ENCODE measurements around the gene TMEM140.

The TMEM140 gene

DNA sequence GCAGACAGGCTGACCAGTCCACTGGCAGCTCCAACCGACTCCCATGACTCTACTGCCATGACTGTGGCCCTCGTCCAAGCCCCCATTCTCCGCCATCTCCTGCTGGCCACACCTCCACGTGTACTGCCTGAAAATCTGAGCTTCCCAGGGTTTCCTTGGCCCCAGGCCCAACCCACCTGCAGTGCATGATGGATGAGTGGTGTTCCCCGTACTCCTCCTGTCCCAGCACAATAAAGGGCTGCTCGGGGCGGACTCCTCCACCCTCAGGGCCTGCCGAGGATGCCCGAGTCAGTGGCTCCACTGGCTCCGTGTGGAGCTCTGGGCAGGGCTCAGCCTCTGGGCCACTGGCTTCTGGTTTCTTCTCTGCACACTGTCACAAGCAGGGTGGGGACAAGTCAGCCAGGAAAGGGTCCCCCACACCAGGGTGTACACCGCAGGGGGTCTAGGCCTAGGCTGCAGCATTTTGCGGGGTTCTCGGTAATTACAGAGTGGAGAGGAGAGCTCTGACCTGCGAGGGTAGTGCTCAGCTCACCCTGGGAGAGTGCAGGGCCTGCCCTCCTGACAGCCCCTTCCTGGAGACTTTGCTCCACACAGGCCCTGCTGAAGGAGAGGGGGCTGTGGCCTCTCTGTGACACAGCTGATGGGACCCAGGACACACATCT, 48.2 kb downstream of the TMEM140 start:
- FAIRE-seq (no peak), DNase-seq (ENCODE audit: insufficient read length, low spot score) (no peak)
- no peak for TF ChIP-seq TAF1 (IDR thresholded peaks at IDR 0.05; ENCODE audit: low read depth, low read length)
- no peak for TF ChIP-seq POU2F2 (IDR thresholded peaks at IDR 0.05; ENCODE audit: low read depth, low read length)
- TF ChIP-seq PAX5 (IDR thresholded peaks at IDR 0.05; ENCODE audit: insufficient read depth, low read length, severe bottlenecking) = no peak
- no peak for TF ChIP-seq SPI1 (IDR thresholded peaks at IDR 0.05; ENCODE audit: low read depth, low read length)
- TF ChIP-seq POLR2A (IDR thresholded peaks at IDR 0.05; ENCODE audit: low read depth, low read length) = no peak
- TF ChIP-seq POLR2AphosphoS5 (IDR thresholded peaks at IDR 0.05; ENCODE audit: low read depth, low read length) = no peak

DNA sequence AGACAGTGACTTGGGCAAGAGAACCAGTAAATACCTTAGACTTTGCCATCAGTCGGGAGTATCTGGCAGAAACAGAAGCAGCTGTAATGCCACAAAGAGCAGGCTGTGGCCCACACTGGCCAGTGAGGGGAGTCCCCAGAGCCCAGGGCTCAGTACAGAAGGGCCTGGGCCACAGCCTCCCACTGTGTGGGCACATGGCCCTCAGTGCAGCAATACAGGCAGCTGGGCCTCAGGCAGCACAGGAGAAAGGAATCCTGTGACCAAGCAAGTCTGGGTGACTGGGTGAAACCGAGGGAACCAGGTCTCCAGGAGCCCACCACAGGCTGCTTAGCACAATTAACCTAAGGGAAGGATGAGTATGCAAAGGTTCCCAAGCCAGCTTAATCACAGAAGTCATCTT, 49.5 kb downstream of the TMEM140 start:
- DNase-seq (ENCODE audit: insufficient read length, low spot score) (no peak), FAIRE-seq (no peak)
- TF ChIP-seq TAF1 (IDR thresholded peaks at IDR 0.05; ENCODE audit: low read depth, low read length) (no peak), PAX5 (IDR thresholded peaks at IDR 0.05; ENCODE audit: insufficient read depth, low read length, severe bottlenecking) (no peak), POU2F2 (IDR thresholded peaks at IDR 0.05; ENCODE audit: low read depth, low read length) (no peak), POLR2AphosphoS5 (IDR thresholded peaks at IDR 0.05; ENCODE audit: low read depth, low read length) (no peak), POLR2A (IDR thresholded peaks at IDR 0.05; ENCODE audit: low read depth, low read length) (no peak), SPI1 (IDR thresholded peaks at IDR 0.05; ENCODE audit: low read depth, low read length) (no peak)

GRCh38 chr7:135197906-135198655, 50.2 kb downstream of the TMEM140 start:
- FAIRE-seq (no peak), DNase-seq (ENCODE audit: insufficient read length, low spot score) (no peak)
- TF ChIP-seq POU2F2 (IDR thresholded peaks at IDR 0.05; ENCODE audit: low read depth, low read length) (no peak), POLR2A (IDR thresholded peaks at IDR 0.05; ENCODE audit: low read depth, low read length) (no peak), TAF1 (IDR thresholded peaks at IDR 0.05; ENCODE audit: low read depth, low read length) (no peak), POLR2AphosphoS5 (IDR thresholded peaks at IDR 0.05; ENCODE audit: low read depth, low read length) (no peak), SPI1 (IDR thresholded peaks at IDR 0.05; ENCODE audit: low read depth, low read length) (no peak), PAX5 (IDR thresholded peaks at IDR 0.05; ENCODE audit: insufficient read depth, low read length, severe bottlenecking) (no peak)

- FAIRE-seq (no peak), DNase-seq (ENCODE audit: insufficient read length, low spot score) (no peak)
- TF ChIP-seq SPI1 (IDR thresholded peaks at IDR 0.05; ENCODE audit: low read depth, low read length) (peak; percentile 41; the same call in 1 of the 2 replicates), POLR2A (IDR thresholded peaks at IDR 0.05; ENCODE audit: low read depth, low read length) (no peak)
These were observed 51.6 kb downstream of the TMEM140 start for GRCh38 chr7:135199439-135199838.

DNA sequence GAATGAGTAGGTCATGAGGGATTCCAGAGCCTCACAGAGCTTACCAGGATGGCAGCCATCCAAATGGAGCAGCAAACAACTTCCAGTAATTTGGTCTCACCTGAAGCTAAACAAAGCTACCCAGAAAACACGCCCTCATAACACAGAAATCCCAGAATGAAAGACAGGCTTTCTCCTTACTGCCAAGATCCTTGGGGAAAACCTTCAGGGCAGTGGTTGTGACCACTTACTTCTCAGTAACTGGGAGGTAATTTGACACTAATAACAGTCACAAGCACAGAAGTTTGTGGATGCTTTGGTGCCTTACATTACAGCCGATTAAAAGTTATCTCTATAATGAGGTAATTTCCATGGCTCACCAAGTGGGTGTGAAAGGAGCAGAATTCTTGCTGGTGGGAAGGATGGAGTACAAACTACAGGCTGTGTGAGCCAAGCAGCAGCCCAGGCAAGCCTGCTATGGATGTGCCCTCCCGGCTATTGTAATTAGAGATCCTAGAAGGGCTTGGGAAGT, 53.0 kb downstream of the TMEM140 start:
- no peak for DNase-seq (ENCODE audit: insufficient read length, low spot score)
- no peak for TF ChIP-seq POLR2A (IDR thresholded peaks at IDR 0.05; ENCODE audit: low read depth, low read length)
- no peak for TF ChIP-seq POU2F2 (IDR thresholded peaks at IDR 0.05; ENCODE audit: low read depth, low read length)
- FAIRE-seq = no peak

- no peak for FAIRE-seq
- TF ChIP-seq POLR2A (IDR thresholded peaks at IDR 0.05; ENCODE audit: low read depth, low read length) (no peak), PAX5 (IDR thresholded peaks at IDR 0.05; ENCODE audit: insufficient read depth, low read length, severe bottlenecking) (no peak), POLR2AphosphoS5 (IDR thresholded peaks at IDR 0.05; ENCODE audit: low read depth, low read length) (no peak), SPI1 (IDR thresholded peaks at IDR 0.05; ENCODE audit: low read depth, low read length) (no peak), TAF1 (IDR thresholded peaks at IDR 0.05; ENCODE audit: low read depth, low read length) (no peak), POU2F2 (IDR thresholded peaks at IDR 0.05; ENCODE audit: low read depth, low read length) (no peak)
- no peak for DNase-seq (ENCODE audit: insufficient read length, low spot score)
These were observed 53.5 kb downstream of the TMEM140 start for GRCh38 chr7:135201350-135201749.

DNA sequence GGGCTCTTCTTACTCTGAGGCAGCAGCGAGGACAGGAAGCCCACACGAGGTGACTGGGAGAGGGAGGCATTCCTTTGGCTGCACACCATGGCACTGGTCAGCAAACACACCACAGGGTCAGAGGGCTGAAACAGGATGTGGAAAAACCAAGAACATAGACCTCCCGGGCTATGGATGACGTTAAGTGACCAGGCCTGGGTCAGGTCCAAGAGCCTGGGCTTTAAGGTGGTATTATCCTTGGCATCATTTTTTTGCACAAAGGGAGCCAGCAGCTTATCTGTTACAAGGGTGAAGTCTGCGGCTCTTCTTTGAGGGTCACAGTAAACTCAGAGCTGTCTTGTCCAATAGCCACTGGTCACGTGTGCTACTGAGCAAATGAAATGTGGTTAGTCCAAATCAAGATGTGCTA, 56.5 kb downstream of the TMEM140 start:
- TF ChIP-seq TAF1 (IDR thresholded peaks at IDR 0.05; ENCODE audit: low read depth, low read length) (no peak), POLR2AphosphoS5 (IDR thresholded peaks at IDR 0.05; ENCODE audit: low read depth, low read length) (no peak), SPI1 (IDR thresholded peaks at IDR 0.05; ENCODE audit: low read depth, low read length) (no peak), PAX5 (IDR thresholded peaks at IDR 0.05; ENCODE audit: insufficient read depth, low read length, severe bottlenecking) (no peak), POLR2A (IDR thresholded peaks at IDR 0.05; ENCODE audit: low read depth, low read length) (no peak), POU2F2 (IDR thresholded peaks at IDR 0.05; ENCODE audit: low read depth, low read length) (no peak)
- no peak for FAIRE-seq
- DNase-seq (ENCODE audit: insufficient read length, low spot score) = no peak

- FAIRE-seq (no peak), DNase-seq (ENCODE audit: insufficient read length, low spot score) (no peak)
- TF ChIP-seq POLR2AphosphoS5 (IDR thresholded peaks at IDR 0.05; ENCODE audit: low read depth, low read length) = no peak
- TF ChIP-seq POU2F2 (IDR thresholded peaks at IDR 0.05; ENCODE audit: low read depth, low read length) = no peak
- TF ChIP-seq TAF1 (IDR thresholded peaks at IDR 0.05; ENCODE audit: low read depth, low read length) = no peak
- TF ChIP-seq PAX5 (IDR thresholded peaks at IDR 0.05; ENCODE audit: insufficient read depth, low read length, severe bottlenecking) = no peak
- no peak for TF ChIP-seq SPI1 (IDR thresholded peaks at IDR 0.05; ENCODE audit: low read depth, low read length)
- no peak for TF ChIP-seq POLR2A (IDR thresholded peaks at IDR 0.05; ENCODE audit: low read depth, low read length)
These were observed 57.0 kb downstream of the TMEM140 start for GRCh38 chr7:135204876-135205275.

DNA sequence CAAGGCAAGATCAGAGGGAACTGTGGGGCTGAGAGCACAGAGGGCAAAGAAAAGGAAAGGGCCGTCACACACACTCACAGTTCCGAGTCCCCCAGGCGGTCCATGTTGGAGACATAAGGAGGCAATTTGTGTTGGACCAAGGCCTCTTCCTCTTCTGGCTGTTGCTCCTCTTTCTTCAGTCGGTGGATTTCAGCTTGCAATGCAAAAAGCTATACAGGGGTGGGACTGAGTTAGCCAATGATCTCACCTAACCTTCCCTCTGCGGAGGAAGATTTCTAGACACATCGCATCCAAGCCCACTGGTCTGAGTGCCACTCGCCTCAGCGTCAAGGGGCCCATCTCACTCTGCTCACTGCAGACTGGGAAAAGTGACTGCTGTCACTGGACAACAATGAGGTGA, 58.0 kb downstream of the TMEM140 start:
- TF ChIP-seq TAF1 (IDR thresholded peaks at IDR 0.05; ENCODE audit: low read depth, low read length) (no peak), PAX5 (IDR thresholded peaks at IDR 0.05; ENCODE audit: insufficient read depth, low read length, severe bottlenecking) (no peak), POLR2A (IDR thresholded peaks at IDR 0.05; ENCODE audit: low read depth, low read length) (no peak)
- DNase-seq (ENCODE audit: insufficient read length, low spot score) = no peak
- no peak for FAIRE-seq

DNA sequence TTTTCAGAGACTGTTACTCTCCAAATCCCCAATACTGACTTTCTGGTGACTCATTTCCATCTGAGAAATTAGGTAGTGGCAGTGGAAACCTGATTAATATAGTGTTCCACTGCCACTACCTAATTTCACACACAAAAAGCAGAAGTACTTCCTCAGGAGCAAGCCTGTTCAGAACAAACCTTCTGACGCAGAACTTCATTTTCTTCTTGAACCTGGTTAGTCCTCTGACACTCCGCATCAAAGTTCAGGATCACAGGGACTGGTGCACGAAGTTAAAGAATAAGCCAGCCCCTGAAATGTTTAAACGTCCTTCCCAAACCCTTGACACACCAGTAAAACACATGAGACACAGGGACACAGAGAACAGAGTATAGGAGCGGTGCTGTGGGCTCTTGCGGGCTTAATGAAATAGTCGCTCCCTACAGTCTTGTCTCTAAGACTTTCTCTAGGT, 59.1 kb downstream of the TMEM140 start:
- TF ChIP-seq SPI1 (IDR thresholded peaks at IDR 0.05; ENCODE audit: low read depth, low read length) (peak; percentile 84), TAF1 (IDR thresholded peaks at IDR 0.05; ENCODE audit: low read depth, low read length) (no peak)
- DNase-seq (ENCODE audit: insufficient read length, low spot score) = no peak

More for the DNA sequence above, 59.1 kb downstream of the TMEM140 start:
- FAIRE-seq = peak; percentile 23
